ENCODE data around the gene RPL29.

RPL29 gene

DNA sequence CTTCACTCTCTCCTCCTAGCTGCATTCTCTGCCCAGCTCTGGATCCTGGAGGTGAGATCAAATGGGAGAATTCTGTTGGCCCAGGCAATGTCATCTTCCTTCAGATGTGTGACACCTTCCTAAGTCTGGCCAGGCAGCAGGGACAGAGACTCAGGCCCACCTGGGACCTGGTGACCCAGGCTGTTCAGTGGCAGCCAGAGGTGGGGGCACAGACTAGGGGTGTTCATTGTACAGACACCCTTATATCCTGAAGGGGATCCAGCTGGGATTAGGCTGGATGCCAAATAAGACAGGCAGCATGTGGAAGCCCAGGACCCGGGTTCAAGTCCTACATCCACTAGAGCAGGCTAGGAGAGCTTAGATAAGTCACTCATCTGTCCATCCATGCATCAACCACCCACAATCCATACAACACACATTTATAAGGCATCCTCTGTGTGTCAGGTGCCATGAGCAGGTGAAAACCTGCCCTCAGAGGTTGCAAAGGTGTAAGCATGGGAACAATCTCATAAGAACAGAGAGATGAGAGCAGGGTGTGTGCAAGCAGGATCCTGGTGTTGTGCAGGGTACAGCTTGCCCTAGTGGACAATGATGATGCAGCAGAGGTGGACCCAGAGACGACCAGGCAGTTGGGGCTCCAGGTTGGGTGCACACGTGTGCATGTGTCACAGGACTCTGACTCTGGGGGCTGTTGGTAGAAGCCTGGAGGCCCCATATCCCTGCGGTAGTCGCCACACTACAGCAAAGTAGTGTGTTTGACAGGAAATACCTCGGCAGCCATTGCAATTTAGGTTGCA, 18.3 kb upstream of the RPL29 start:
- Histone ChIP-seq H3K4me3 (ENCODE audit: insufficient read depth, low read length, poor library complexity, severe bottlenecking) (no peak overlapping the region), H3K79me2 (ENCODE audit: insufficient read depth, low read length) (no peaks in the 10 kb centered on the region), H3K9me2 (replicated peaks; ENCODE audit: insufficient read depth, low read length) (no peaks in the 10 kb centered on the region), H3F3A (ENCODE audit: insufficient read depth) (no peaks in the 10 kb centered on the region), H3K4me2 (ENCODE audit: low read depth, low read length, poor library complexity, severe bottlenecking) (no peak overlapping the region), H2AFZ (ENCODE audit: low read depth, low read length, severe bottlenecking) (no peak overlapping the region), H3K27me3 (ENCODE audit: low read length) (no peaks in the 10 kb centered on the region), H3K9me3 (ENCODE audit: insufficient read depth, low read length) (no peaks in the 10 kb centered on the region), H3K27ac (ENCODE audit: low read depth, low read length) (no peak overlapping the region), H4K20me1 (ENCODE audit: low read depth, low read length) (no peaks in the 10 kb centered on the region), H3K9ac (ENCODE audit: low read length) (no peak overlapping the region), H3K36me3 (ENCODE audit: low read length) (no peaks in the 10 kb centered on the region)
- TF ChIP-seq, protein P1, sequence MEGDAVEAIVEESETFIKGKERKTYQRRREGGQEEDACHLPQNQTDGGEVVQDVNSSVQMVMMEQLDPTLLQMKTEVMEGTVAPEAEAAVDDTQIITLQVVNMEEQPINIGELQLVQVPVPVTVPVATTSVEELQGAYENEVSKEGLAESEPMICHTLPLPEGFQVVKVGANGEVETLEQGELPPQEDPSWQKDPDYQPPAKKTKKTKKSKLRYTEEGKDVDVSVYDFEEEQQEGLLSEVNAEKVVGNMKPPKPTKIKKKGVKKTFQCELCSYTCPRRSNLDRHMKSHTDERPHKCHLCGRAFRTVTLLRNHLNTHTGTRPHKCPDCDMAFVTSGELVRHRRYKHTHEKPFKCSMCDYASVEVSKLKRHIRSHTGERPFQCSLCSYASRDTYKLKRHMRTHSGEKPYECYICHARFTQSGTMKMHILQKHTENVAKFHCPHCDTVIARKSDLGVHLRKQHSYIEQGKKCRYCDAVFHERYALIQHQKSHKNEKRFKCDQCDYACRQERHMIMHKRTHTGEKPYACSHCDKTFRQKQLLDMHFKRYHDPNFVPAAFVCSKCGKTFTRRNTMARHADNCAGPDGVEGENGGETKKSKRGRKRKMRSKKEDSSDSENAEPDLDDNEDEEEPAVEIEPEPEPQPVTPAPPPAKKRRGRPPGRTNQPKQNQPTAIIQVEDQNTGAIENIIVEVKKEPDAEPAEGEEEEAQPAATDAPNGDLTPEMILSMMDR (IDR thresholded peaks at IDR 0.05; ENCODE audit: insufficient read depth, low read length, poor library complexity, severe bottlenecking) = no peak
- TF ChIP-seq EZH2phosphoT487 (conservative IDR thresholded peaks at IDR 0.05; ENCODE audit: low read length) = no peak

DNA sequence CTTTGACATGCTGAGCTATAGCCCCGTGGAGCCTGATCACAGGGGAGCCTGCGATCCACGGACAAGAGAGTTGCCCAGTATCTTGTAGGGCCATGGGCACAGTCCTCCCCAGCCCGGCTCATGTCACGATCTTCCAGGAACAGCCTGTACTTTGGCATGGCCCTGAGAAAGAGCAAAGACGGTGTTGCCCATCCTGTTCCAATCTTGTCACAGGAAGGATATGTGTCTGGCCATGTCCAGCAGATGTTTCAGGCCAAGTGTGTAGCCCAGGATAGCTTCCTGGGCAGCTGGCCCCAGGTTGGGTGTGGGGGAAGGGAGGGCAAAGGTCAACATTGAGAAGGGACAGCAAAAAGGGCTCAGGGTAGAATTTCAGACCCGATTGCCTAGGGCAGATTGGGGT, 17.0 kb upstream of the RPL29 start:
- no peak overlapping the region for H3K9ac ChIP-seq (ENCODE audit: low read length)
- H3F3A ChIP-seq (ENCODE audit: insufficient read depth) = no peaks in the 10 kb centered on the region
- H3K36me3 ChIP-seq (ENCODE audit: low read length) = no peaks in the 10 kb centered on the region
- TF ChIP-seq, protein P1 (IDR thresholded peaks at IDR 0.05; ENCODE audit: insufficient read depth, low read length, poor library complexity, severe bottlenecking) = no peak
- TF ChIP-seq EZH2phosphoT487 (conservative IDR thresholded peaks at IDR 0.05; ENCODE audit: low read length) = no peak
- no peaks in the 10 kb centered on the region for H3K9me3 ChIP-seq (ENCODE audit: insufficient read depth, low read length)
- no peak overlapping the region for H3K4me3 ChIP-seq (ENCODE audit: insufficient read depth, low read length, poor library complexity, severe bottlenecking)
- no peak overlapping the region for H3K4me2 ChIP-seq (ENCODE audit: low read depth, low read length, poor library complexity, severe bottlenecking)
- H3K27me3 ChIP-seq (ENCODE audit: low read length) = no peaks in the 10 kb centered on the region
- H2AFZ ChIP-seq (ENCODE audit: low read depth, low read length, severe bottlenecking) = no peak overlapping the region
- H4K20me1 ChIP-seq (ENCODE audit: low read depth, low read length) = no peaks in the 10 kb centered on the region
- no peak overlapping the region for H3K27ac ChIP-seq (ENCODE audit: low read depth, low read length)
- H3K79me2 ChIP-seq (ENCODE audit: insufficient read depth, low read length) = no peaks in the 10 kb centered on the region
- no peaks in the 10 kb centered on the region for H3K9me2 ChIP-seq (replicated peaks; ENCODE audit: insufficient read depth, low read length)

DNA sequence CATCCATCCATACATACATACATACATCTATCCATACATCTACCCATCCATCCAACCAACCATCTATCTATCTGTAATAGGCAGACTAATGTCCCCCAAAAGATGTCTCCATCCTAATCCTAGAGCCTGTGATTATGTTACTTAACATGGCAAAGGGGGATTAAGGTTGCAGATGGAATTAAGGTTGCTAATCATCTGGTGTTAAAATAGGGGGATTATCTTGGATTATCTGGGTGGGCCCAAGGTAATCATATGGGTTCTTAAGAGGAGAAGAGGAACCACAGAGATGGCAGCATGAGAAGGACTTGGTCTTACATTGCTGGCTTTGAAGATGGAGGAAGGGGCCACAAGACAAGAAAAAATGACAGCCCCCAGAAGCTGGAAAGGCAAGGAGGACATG, 14.7 kb upstream of the RPL29 start:
- no peak overlapping the region for H3K4me3 ChIP-seq (ENCODE audit: insufficient read depth, low read length, poor library complexity, severe bottlenecking)
- H3K27me3 ChIP-seq (ENCODE audit: low read length) = no peaks in the 10 kb centered on the region
- TF ChIP-seq, protein P1 (IDR thresholded peaks at IDR 0.05; ENCODE audit: insufficient read depth, low read length, poor library complexity, severe bottlenecking) = no peak
- no peak for TF ChIP-seq EZH2phosphoT487 (conservative IDR thresholded peaks at IDR 0.05; ENCODE audit: low read length)
- H3K27ac ChIP-seq (ENCODE audit: low read depth, low read length) = no peak overlapping the region
- H2AFZ ChIP-seq (ENCODE audit: low read depth, low read length, severe bottlenecking) = no peak overlapping the region
- H3F3A ChIP-seq (ENCODE audit: insufficient read depth) = no peaks in the 10 kb centered on the region
- H3K36me3 ChIP-seq (ENCODE audit: low read length) = no peaks in the 10 kb centered on the region
- no peak overlapping the region for H3K4me2 ChIP-seq (ENCODE audit: low read depth, low read length, poor library complexity, severe bottlenecking)
- no peaks in the 10 kb centered on the region for H4K20me1 ChIP-seq (ENCODE audit: low read depth, low read length)
- no peaks in the 10 kb centered on the region for H3K79me2 ChIP-seq (ENCODE audit: insufficient read depth, low read length)
- no peak overlapping the region for H3K9ac ChIP-seq (ENCODE audit: low read length)
- H3K9me3 ChIP-seq (ENCODE audit: insufficient read depth, low read length) = no peaks in the 10 kb centered on the region
- H3K9me2 ChIP-seq (replicated peaks; ENCODE audit: insufficient read depth, low read length) = no peaks in the 10 kb centered on the region

Data from SU-DHL-6 (cell line).